Kidney (tissue), 14 donors: ENCODE data around the gene SMAP1. TPM values are rescaled to one million over a fixed set of nuclear protein-coding genes. Genes with fewer than 3 reads are reported as not detected.

Experiments used
- DNase-seq, 5 donors: peaks; one replicate each; pipeline ENCODE4 v3.0.0-alpha.2; 2013 to 2020
- FAIRE-seq: peaks from 2 replicates; lab custom pipeline; 2012; peaks lifted over from hg19 to GRCh38; lab: Jason Lieb, UNC
- H3K27ac ChIP-seq, 2 donors: one replicate each; pipeline ENCODE4 v1.7.0; 2013; ENCODE audit warnings: low read depth in 2 of 2, low read length in 2 of 2, inconsistent platforms in 1 of 2
- H3K27me3 ChIP-seq: one replicate; pipeline ENCODE4 v1.7.1; 2013; ENCODE audit warnings: low read length, inconsistent platforms; ENCODE audit not compliant: control insufficient read depth, insufficient read depth
- H3K36me3 ChIP-seq, 3 donors: one replicate each; pipeline versions ENCODE4 v1.7.0 to v1.7.1; 2013; ENCODE audit warnings: low read length in 3 of 3, control low read depth in 1 of 3, inconsistent platforms in 1 of 3; ENCODE audit not compliant: insufficient read depth in 3 of 3, control insufficient read depth in 2 of 3
- H3K4me1 ChIP-seq, 3 donors: one replicate each; pipeline versions ENCODE4 v1.7.0 to v1.7.1; 2013; ENCODE audit warnings: low read length in 3 of 3, inconsistent platforms in 1 of 3, low read depth in 1 of 3; ENCODE audit not compliant: control insufficient read depth in 2 of 3, insufficient read depth in 2 of 3
- H3K4me3 ChIP-seq, 3 donors: one replicate each; pipeline versions ENCODE4 v1.7.0 to v1.8.1; 2013; ENCODE audit warnings: low read length in 3 of 3, control low read depth in 1 of 3, inconsistent platforms in 1 of 3
- H3K9ac ChIP-seq, 3 donors: one replicate each; pipeline versions ENCODE4 v1.7.0 to v1.7.1; 2013; ENCODE audit warnings: low read length in 3 of 3, control low read depth in 1 of 3, inconsistent platforms in 1 of 3
- H3K9me3 ChIP-seq, 3 donors: one replicate each; pipeline versions ENCODE4 v1.7.0 to v1.7.1; 2013; ENCODE audit warnings: low read length in 3 of 3, control low read depth in 1 of 3, inconsistent platforms in 1 of 3; ENCODE audit not compliant: control insufficient read depth in 2 of 3, insufficient read depth in 1 of 3
- CTCF ChIP-seq: IDR thresholded peaks from 3 replicates; pipeline ENCODE4 v1.5.1; 2012; ENCODE audit warnings: mild to moderate bottlenecking, moderate library complexity, borderline replicate concordance; ENCODE audit not compliant: insufficient read depth; ENCODE audit errors: extremely low read depth
- intact Hi-C: fragments of 100-400 bp; cut with DNase I; formaldehyde crosslinking; loops from one replicate; pipeline ENCODE4 v1.11.1; 2022
- polyA plus RNA-seq: library from polyadenylated mRNA; stranded (reverse); fragments of 350-450 nt; fragmentation: Illumina TruSeq; extraction: RNeasy Lipid Tissue Mini Kit (QIAGEN cat#74804); gene quantifications from one replicate; pipeline ENCODE4 v1.2.3, GENCODE V29; 2014; ENCODE audit warnings: low read depth, low replicate concordance; ENCODE audit not compliant: insufficient read depth
- total RNA-seq: library from RNA; stranded (reverse); fragmentation: NEBNext Ultra II Directional; extraction: Animal tissue kit (Norgen Biotek cat#: 25700); gene quantifications from one replicate; pipeline ENCODE4 v1.2.1, GENCODE V29; 2021
- donor health status: control.
- donor health status: control.
- donor health status: control.
- donor health status: control.
- donor health status: control.
- donor health status: DM: yes; HTN: yes; CAD: no.
- donor health status: Normal renal cell carcinoma (clear cell type).

The SMAP1 gene
- total and polyA plus RNA-seq, 2 donors from 2014 or later: 17.7 to 19.4 TPM

GRCh38 chr6:70900047-70900446, 232.4 kb downstream of the SMAP1 start:
- Histone ChIP-seq H3K4me3 (no peak overlapping the region), H3K9me3 (no peaks in the 10 kb centered on the region), H3K4me1 (no peaks in the 10 kb centered on the region), H3K9ac (no peak overlapping the region), H3K27ac (no peak overlapping the region), H3K36me3 (no peaks in the 10 kb centered on the region), H3K27me3 (no peaks in the 10 kb centered on the region)
- intact Hi-C loops: no loop called here
- TF ChIP-seq CTCF: no peak
- no peak for DNase-seq
- FAIRE-seq: no peak

GRCh38 chr6:70901324-70901723, 233.6 kb downstream of the SMAP1 start:
- intact Hi-C loops: no loop called here
- H3K9me3 ChIP-seq: no peaks in the 10 kb centered on the region
- H3K36me3 ChIP-seq: no peaks in the 10 kb centered on the region
- no peak for FAIRE-seq
- no peak overlapping the region for H3K4me3 ChIP-seq
- H3K9ac ChIP-seq: no peak overlapping the region
- H3K27ac ChIP-seq: no peak overlapping the region
- H3K4me1 ChIP-seq: no peaks in the 10 kb centered on the region
- TF ChIP-seq CTCF: no peak
- DNase-seq: no peak
- H3K27me3 ChIP-seq: no peaks in the 10 kb centered on the region

- Histone ChIP-seq H3K4me1 (no peaks in the 10 kb centered on the region), H3K27me3 (no peaks in the 10 kb centered on the region), H3K27ac (no peak overlapping the region), H3K9ac (no peak overlapping the region), H3K36me3 (no peaks in the 10 kb centered on the region), H3K9me3 (no peaks in the 10 kb centered on the region), H3K4me3 (no peak overlapping the region)
- FAIRE-seq: no peak
- intact Hi-C loops: no loop called here
- DNase-seq: no peak
- TF ChIP-seq CTCF: no peak
These were observed 236.2 kb downstream of the SMAP1 start for GRCh38 chr6:70903665-70904452.
